ENCODE measurements around the gene ADCY5.

The ADCY5 gene

DNA sequence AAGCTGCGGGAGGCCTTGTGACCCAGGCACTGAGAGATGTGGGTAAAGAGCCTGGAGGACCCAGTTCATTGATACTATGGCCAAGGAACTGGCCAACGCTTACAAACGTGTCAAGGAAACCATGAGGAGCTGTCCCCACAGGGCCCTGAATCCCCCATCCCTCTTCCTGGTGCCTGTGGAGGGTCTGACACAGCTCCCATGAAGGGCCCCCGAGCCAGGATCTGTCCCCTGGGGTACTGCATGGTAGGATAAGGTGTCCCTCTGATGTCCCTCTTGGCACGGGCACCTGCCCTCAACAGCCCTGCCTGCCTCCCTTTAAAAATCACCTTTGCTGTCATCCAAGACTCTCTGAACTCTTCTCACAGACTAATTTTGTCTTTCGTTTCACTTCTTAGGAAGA lies 122.4 kb downstream of the ADCY5 start:
- Histone ChIP-seq H3K4me2 (ENCODE audit: low read length) (no peak overlapping the region), H3K79me2 (ENCODE audit: insufficient read depth, low read length) (no peaks in the 10 kb centered on the region), H4K20me1 (ENCODE audit: insufficient read depth, low read length) (no peaks in the 10 kb centered on the region), H3K4me1 (ENCODE audit: insufficient read depth, low read length, severe bottlenecking) (no peaks in the 10 kb centered on the region), H2AFZ (ENCODE audit: low read length) (no peak overlapping the region), H3K36me3 (ENCODE audit: insufficient read depth, low read length) (no peaks in the 10 kb centered on the region), H3K27me3 (ENCODE audit: insufficient read depth, low read length) (no peaks in the 10 kb centered on the region), H3K27ac (ENCODE audit: low read depth, low read length, poor library complexity, severe bottlenecking) (no peak overlapping the region), H3K9me3 (ENCODE audit: low read length) (no peaks in the 10 kb centered on the region), H3K9me2 (ENCODE audit: low read depth, low read length) (no peaks in the 10 kb centered on the region), H3K9ac (ENCODE audit: low read length) (no peak overlapping the region), H3K4me3 (ENCODE audit: low read depth, low read length, poor library complexity, severe bottlenecking) (no peak overlapping the region), H3F3A (ENCODE audit: insufficient read depth, low read length) (no peaks in the 10 kb centered on the region)
- TF ChIP-seq, protein P1, sequence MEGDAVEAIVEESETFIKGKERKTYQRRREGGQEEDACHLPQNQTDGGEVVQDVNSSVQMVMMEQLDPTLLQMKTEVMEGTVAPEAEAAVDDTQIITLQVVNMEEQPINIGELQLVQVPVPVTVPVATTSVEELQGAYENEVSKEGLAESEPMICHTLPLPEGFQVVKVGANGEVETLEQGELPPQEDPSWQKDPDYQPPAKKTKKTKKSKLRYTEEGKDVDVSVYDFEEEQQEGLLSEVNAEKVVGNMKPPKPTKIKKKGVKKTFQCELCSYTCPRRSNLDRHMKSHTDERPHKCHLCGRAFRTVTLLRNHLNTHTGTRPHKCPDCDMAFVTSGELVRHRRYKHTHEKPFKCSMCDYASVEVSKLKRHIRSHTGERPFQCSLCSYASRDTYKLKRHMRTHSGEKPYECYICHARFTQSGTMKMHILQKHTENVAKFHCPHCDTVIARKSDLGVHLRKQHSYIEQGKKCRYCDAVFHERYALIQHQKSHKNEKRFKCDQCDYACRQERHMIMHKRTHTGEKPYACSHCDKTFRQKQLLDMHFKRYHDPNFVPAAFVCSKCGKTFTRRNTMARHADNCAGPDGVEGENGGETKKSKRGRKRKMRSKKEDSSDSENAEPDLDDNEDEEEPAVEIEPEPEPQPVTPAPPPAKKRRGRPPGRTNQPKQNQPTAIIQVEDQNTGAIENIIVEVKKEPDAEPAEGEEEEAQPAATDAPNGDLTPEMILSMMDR (IDR thresholded peaks at IDR 0.05; ENCODE audit: low read length): no peak
- TF ChIP-seq EZH2 (IDR thresholded peaks at IDR 0.05; ENCODE audit: borderline replicate concordance, low read length): no peak

DNA sequence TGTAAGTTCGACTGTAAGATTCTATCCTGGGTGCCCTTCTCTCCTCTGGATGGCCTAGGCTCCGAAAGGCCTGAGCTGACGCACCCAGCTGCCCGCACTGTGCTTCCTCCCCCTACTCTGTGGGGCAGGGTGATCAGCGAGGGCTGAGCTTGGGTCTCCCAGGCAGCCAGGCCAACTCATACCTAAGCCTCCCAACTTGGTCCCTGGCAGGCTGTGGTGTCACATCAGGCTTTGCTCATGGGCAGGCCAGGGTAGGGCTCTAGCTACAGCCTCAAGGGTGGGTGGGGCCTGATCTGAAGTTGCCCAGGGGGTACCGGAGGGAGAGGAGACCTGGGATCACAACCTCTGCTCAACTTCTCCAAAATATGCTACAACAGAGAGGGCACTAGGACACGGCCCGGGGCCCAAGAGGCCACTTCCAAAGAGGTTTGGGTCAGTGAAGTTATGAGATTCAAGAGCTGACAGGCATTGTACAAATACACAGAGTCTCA lies 123.1 kb downstream of the ADCY5 start:
- TF ChIP-seq, protein P1 (IDR thresholded peaks at IDR 0.05; ENCODE audit: low read length): no peak
- TF ChIP-seq EZH2 (IDR thresholded peaks at IDR 0.05; ENCODE audit: borderline replicate concordance, low read length): no peak
- no peaks in the 10 kb centered on the region for H3K4me1 ChIP-seq (ENCODE audit: insufficient read depth, low read length, severe bottlenecking)
- H3K9me3 ChIP-seq (ENCODE audit: low read length): no peaks in the 10 kb centered on the region
- H4K20me1 ChIP-seq (ENCODE audit: insufficient read depth, low read length): no peaks in the 10 kb centered on the region
- H3K36me3 ChIP-seq (ENCODE audit: insufficient read depth, low read length): no peaks in the 10 kb centered on the region
- H3K27me3 ChIP-seq (ENCODE audit: insufficient read depth, low read length): no peaks in the 10 kb centered on the region
- no peaks in the 10 kb centered on the region for H3F3A ChIP-seq (ENCODE audit: insufficient read depth, low read length)
- H3K4me2 ChIP-seq (ENCODE audit: low read length): no peak overlapping the region
- H3K9ac ChIP-seq (ENCODE audit: low read length): no peak overlapping the region
- no peak overlapping the region for H3K27ac ChIP-seq (ENCODE audit: low read depth, low read length, poor library complexity, severe bottlenecking)
- H3K9me2 ChIP-seq (ENCODE audit: low read depth, low read length): no peaks in the 10 kb centered on the region
- H3K4me3 ChIP-seq (ENCODE audit: low read depth, low read length, poor library complexity, severe bottlenecking): no peak overlapping the region
- H2AFZ ChIP-seq (ENCODE audit: low read length): no peak overlapping the region
- H3K79me2 ChIP-seq (ENCODE audit: insufficient read depth, low read length): no peaks in the 10 kb centered on the region

DNA sequence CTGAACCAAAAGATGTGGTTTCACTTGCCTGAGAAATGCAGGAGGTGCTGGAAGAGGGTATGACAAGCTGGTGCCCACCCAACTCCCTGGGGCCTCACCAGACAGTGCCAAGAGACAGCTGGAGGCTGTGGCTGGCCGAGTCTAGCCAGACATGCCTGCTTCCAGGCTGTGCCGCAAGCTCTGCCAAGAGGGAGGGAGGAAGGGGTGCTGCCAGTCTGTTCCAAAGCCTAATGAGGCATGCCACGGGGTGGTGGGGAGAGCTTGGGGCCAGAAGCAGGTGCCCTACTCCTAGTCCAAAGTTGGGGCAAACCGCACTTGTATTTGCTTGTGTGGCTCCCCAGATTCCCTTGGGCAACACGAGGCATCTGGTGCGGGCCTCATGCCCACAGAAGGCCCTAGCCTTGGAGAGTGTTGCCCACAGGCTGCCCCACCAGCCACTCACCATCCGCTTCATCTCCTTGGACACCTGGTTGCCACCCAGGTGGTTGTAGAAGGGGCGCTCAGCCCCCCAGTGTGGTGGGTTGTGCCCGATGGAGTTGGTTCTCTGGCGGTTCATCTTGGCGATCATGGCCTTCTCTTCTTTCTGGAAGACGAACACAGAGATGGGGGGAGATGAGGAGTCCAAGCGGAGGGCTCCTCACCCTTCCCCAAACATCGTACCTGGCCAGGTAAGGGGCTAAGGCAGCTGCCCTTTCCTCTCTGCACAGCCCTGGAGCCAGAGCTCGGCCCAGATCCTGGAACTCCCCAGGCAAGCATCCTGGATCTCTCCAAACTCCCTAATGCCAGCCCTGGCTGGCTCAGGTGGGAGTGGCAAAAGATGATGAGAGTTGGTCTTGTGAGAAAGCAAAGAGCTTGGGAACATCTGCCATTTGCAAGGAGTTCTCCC lies 123.8 kb downstream of the ADCY5 start:
- Histone ChIP-seq H3K4me1 (ENCODE audit: insufficient read depth, low read length, severe bottlenecking) (no peaks in the 10 kb centered on the region), H3K36me3 (ENCODE audit: insufficient read depth, low read length) (no peaks in the 10 kb centered on the region), H3F3A (ENCODE audit: insufficient read depth, low read length) (no peaks in the 10 kb centered on the region)

More for the DNA sequence above, 123.8 kb downstream of the ADCY5 start:
- Histone ChIP-seq H3K9ac (ENCODE audit: low read length) (no peak overlapping the region), H3K79me2 (ENCODE audit: insufficient read depth, low read length) (no peaks in the 10 kb centered on the region), H3K27ac (ENCODE audit: low read depth, low read length, poor library complexity, severe bottlenecking) (no peak overlapping the region), H4K20me1 (ENCODE audit: insufficient read depth, low read length) (no peaks in the 10 kb centered on the region), H3K4me2 (ENCODE audit: low read length) (no peak overlapping the region), H2AFZ (ENCODE audit: low read length) (no peak overlapping the region), H3K4me3 (ENCODE audit: low read depth, low read length, poor library complexity, severe bottlenecking) (no peak overlapping the region), H3K9me2 (ENCODE audit: low read depth, low read length) (no peaks in the 10 kb centered on the region), H3K9me3 (ENCODE audit: low read length) (no peaks in the 10 kb centered on the region), H3K27me3 (ENCODE audit: insufficient read depth, low read length) (no peaks in the 10 kb centered on the region; the same call in 1 of the 2 replicates)
- no peak for TF ChIP-seq EZH2 (IDR thresholded peaks at IDR 0.05; ENCODE audit: borderline replicate concordance, low read length)
- TF ChIP-seq, protein P1 (IDR thresholded peaks at IDR 0.05; ENCODE audit: low read length): no peak

Data from OCI-LY1 (cell line).